K562 (cell line): ENCODE measurements around the gene BCL7C.

Experiments
- CBFB ChIP-seq: sonication (generic); formaldehyde crosslinking; IDR thresholded peaks from 2 replicates; pipeline ENCODE4 v1.4.0; 2020; ENCODE audit warnings: mild to moderate bottlenecking, missing genetic modification reagents
- CTCF ChIP-seq, 3 experiments: IDR thresholded peaks in 2 of 3; conservative IDR thresholded peaks in 1 of 3; 2 replicates each; pipeline ENCODE4 v1.5.1; 2011 to 2012; ENCODE audit warnings: low read length in 3 of 3, mild to moderate bottlenecking in 3 of 3, control low read depth in 2 of 3, improper control_type of control experiment in 1 of 3, inconsistent platforms in 1 of 3, low read depth in 1 of 3, mixed read lengths in 1 of 3, moderate library complexity in 1 of 3; ENCODE audit not compliant: insufficient read depth in 2 of 3
- ESRRA ChIP-seq: fragments of 450-650 bp; IDR thresholded peaks from 2 replicates; pipeline ENCODE4 v1.6.1; 2014; ENCODE audit warnings: low read depth, mild to moderate bottlenecking, moderate library complexity, borderline replicate concordance
- EZH2 ChIP-seq: IDR thresholded peaks from 2 replicates; pipeline ENCODE4 v1.6.1; 2012; ENCODE audit warnings: low read depth, mild to moderate bottlenecking, inconsistent platforms, low read length, borderline replicate concordance
- GTF2E2 ChIP-seq: fragments of 200-800 bp; sonication (Bioruptor generic); IDR thresholded peaks from 2 replicates; pipeline ENCODE4 v1.6.1; 2016; ENCODE audit warnings: missing genetic modification characterization, missing compliant biosample characterization
- RFX5 ChIP-seq: IDR thresholded peaks from 2 replicates; pipeline ENCODE4 v1.6.1; 2011; ENCODE audit warnings: low read depth, mild to moderate bottlenecking, improper control_type of control experiment, low read length
- SIN3A ChIP-seq, 2 experiments: fragments of 150-350 bp in 1 of 2; IDR thresholded peaks; 2 replicates each; pipeline ENCODE4 v1.6.1; 2011 to 2016; ENCODE audit warnings: borderline replicate concordance in 2 of 2, low read depth in 2 of 2, low read length in 2 of 2, mild to moderate bottlenecking in 2 of 2, moderate library complexity in 2 of 2; ENCODE audit not compliant: control insufficient read depth in 1 of 2
- ZNF165 ChIP-seq: fragments of 250-450 bp; sonication (Bioruptor Pico); IDR thresholded peaks from 2 replicates; pipeline ENCODE4 v1.4.0; 2020; ENCODE audit warnings: borderline replicate concordance
- ZNF780A ChIP-seq: fragments of 250-450 bp; sonication (Bioruptor Pico); IDR thresholded peaks from 2 replicates; pipeline ENCODE4 v1.5.0; 2021; ENCODE audit warnings: mild to moderate bottlenecking
- TF ChIP-seq, protein P1 (sequence below): fragments of 450-650 bp; IDR thresholded peaks from 2 replicates; pipeline ENCODE4 v1.7.1; 2018; ENCODE audit warnings: mild to moderate bottlenecking, low read depth; ENCODE audit not compliant: partially characterized antibody
- TF ChIP-seq, protein P2 (sequence below): fragments of 450-650 bp; IDR thresholded peaks from one replicate; pipeline ENCODE4 v1.6.1; 2018; ENCODE audit warnings: mild to moderate bottlenecking, moderate library complexity; ENCODE audit not compliant: partially characterized antibody

DNA sequence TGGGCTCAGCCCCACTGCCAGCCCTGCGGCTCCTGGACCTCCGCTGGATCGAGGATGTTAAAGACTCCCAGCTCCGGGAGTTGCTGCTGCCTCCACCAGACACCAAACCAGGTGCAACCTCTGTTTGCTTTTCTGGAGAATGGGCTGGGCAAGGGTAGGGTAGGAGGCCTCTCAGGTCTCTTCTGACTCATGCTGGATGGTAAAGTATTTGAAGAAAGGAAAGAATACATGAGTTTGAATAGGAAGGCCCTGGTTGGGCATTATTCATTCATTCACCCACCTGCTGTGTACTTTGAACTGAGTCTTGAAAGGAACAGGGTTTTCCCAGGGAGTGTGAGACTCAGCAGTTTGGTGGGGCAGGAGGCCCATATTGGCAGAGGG, 48.5 kb upstream of the BCL7C start:
- TF ChIP-seq CBFB (CRISPR knock-in tag) (no peak), CTCF (IDR thresholded peaks at IDR 0.05 in 2 of 3, conservative IDR thresholded peaks at IDR 0.05 in 1 of 3; ENCODE audit: insufficient read depth in 2 of 3, low read depth in 1 of 3, low read length in 3 of 3) (no peak), SIN3A (IDR thresholded peaks at IDR 0.05; ENCODE audit: borderline replicate concordance in 2 of 2, control insufficient read depth in 1 of 2, low read depth in 2 of 2, low read length in 2 of 2) (no peak), ZNF780A (CRISPR knock-in tag) (no peak), EZH2 (no peak), GTF2E2 (tag) (no peak), RFX5 (no peak), ESRRA (no peak), ZNF165 (CRISPR knock-in tag) (no peak)
- TF ChIP-seq, protein P1, sequence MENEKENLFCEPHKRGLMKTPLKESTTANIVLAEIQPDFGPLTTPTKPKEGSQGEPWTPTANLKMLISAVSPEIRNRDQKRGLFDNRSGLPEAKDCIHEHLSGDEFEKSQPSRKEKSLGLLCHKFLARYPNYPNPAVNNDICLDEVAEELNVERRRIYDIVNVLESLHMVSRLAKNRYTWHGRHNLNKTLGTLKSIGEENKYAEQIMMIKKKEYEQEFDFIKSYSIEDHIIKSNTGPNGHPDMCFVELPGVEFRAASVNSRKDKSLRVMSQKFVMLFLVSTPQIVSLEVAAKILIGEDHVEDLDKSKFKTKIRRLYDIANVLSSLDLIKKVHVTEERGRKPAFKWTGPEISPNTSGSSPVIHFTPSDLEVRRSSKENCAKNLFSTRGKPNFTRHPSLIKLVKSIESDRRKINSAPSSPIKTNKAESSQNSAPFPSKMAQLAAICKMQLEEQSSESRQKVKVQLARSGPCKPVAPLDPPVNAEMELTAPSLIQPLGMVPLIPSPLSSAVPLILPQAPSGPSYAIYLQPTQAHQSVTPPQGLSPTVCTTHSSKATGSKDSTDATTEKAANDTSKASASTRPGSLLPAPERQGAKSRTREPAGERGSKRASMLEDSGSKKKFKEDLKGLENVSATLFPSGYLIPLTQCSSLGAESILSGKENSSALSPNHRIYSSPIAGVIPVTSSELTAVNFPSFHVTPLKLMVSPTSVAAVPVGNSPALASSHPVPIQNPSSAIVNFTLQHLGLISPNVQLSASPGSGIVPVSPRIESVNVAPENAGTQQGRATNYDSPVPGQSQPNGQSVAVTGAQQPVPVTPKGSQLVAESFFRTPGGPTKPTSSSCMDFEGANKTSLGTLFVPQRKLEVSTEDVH = no peak
- TF ChIP-seq, protein P2, sequence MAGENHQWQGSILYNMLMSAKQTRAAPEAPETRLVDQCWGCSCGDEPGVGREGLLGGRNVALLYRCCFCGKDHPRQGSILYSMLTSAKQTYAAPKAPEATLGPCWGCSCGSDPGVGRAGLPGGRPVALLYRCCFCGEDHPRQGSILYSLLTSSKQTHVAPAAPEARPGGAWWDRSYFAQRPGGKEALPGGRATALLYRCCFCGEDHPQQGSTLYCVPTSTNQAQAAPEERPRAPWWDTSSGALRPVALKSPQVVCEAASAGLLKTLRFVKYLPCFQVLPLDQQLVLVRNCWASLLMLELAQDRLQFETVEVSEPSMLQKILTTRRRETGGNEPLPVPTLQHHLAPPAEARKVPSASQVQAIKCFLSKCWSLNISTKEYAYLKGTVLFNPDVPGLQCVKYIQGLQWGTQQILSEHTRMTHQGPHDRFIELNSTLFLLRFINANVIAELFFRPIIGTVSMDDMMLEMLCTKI = no peak
